ENCODE results near the gene NME7.

NME7 gene

DNA sequence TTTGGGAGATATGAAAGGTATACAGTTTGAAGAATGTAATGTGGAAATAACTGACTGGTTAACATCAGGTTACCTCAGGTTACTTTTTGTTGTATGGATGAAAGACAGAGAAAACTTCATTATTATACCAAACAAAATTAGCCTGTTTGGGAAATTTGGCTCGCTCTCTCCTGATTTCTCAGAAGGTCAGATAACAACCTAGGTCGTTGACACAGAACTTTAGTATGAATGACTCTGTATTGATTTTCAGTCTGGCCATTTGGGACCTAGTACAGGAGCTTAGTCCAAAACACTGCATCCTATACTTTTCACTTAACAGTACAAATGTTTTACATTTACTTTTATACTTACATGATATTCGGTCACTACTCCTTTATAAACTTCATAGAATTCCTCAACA is 132.8 kb downstream of the NME7 start:
- DNase-seq (ENCODE audit: extremely low read depth, low read depth), result no peak
- TF ChIP-seq CTCF (IDR thresholded peaks at IDR 0.05; ENCODE audit: low read depth, low read length), result no peak

GRCh38 chr1:169217636-169218035 is 150.0 kb downstream of the NME7 start:
- no peak for TF ChIP-seq CTCF (IDR thresholded peaks at IDR 0.05; ENCODE audit: low read depth, low read length)

DNA sequence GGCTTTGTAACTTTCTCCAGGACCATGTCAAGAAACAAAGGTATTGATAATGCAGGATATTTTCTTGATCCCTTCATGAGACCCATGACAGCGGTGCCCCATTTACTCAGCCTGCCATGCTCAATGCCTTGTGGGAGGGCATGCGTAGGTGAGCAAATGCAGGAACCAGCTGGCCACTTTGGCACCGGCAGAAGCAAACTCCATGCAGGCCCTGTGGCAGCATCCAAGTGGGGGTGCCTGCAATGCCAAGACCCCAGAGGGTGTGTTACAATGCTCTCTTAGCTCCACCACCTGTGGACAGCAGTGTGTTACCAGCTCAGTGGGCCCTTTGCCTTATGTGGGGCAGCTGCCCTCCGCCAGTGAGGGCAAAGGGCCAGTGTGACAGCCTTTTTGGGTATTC is 153.0 kb downstream of the NME7 start:
- TF ChIP-seq CTCF (IDR thresholded peaks at IDR 0.05; ENCODE audit: low read depth, low read length), result no peak
- DNase-seq (ENCODE audit: extremely low read depth, low read depth), result no peak

More at GRCh38 chr1:169217636-169218035, 150.0 kb downstream of the NME7 start:
- DNase-seq (ENCODE audit: extremely low read depth, low read depth), result no peak

GRCh38 chr1:169212088-169212487 is 155.5 kb downstream of the NME7 start:
- DNase-seq (ENCODE audit: extremely low read depth, low read depth), result no peak
- TF ChIP-seq CTCF (IDR thresholded peaks at IDR 0.05; ENCODE audit: low read depth, low read length), result no peak

- no peak for TF ChIP-seq CTCF (IDR thresholded peaks at IDR 0.05; ENCODE audit: low read depth, low read length)
- no peak for DNase-seq (ENCODE audit: extremely low read depth, low read depth)
Measured at GRCh38 chr1:169207797-169208520, 159.6 kb downstream of the NME7 start.

DNA sequence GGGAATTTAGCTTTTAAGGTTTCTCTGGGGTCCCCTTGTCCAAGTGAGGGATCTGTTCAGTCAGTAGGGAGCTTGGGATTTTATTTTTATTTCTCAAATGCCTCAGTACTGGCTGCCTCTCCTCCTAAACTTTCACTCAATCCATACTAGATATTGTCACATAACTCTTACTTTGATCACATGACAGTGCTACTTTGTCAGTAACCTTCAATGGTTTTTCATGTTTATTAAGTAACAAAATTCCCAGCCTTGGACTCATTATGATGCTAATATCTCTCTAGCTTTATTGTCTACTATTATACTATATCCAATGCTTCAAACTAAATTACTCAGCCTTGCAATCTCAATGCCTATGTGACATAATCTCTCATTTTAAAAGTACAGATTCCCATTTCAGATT is 163.4 kb downstream of the NME7 start:
- no peak for DNase-seq (ENCODE audit: extremely low read depth, low read depth)
- no peak for TF ChIP-seq CTCF (IDR thresholded peaks at IDR 0.05; ENCODE audit: low read depth, low read length)

GRCh38 chr1:169202791-169203665 is 164.6 kb downstream of the NME7 start:
- DNase-seq (ENCODE audit: extremely low read depth, low read depth), result no peak
- TF ChIP-seq CTCF (IDR thresholded peaks at IDR 0.05; ENCODE audit: low read depth, low read length), result no peak

Measured in AG09319 (cell line).